Midbrain (tissue), 1 donor: ENCODE measurements around the gene NOXO1.
A peak's percentile ranks its signal among the peaks of the same experiment; 100 is the strongest.
"Not testable (repeated sequence)": the region's sequence is repeated elsewhere in the genome, so short reads cannot be mapped to it uniquely, and the experiment has no call there.

Experiments
- DNase-seq: peaks from one replicate; lab custom pipeline; 2025; lab: John Stamatoyannopoulos, UW

The NOXO1 gene

GRCh38 chr16:2011726-2012125 is 30.5 kb upstream of the NOXO1 start:
- DNase-seq, result not testable (repeated sequence)

GRCh38 chr16:2009791-2010510 is 28.7 kb upstream of the NOXO1 start, which contains the start of gene ZNF598:
Gene ZNF598 (minus strand): TSS chr16:2009821.
- peak; percentile 90 for DNase-seq

GRCh38 chr16:2009164-2009711 is 28.0 kb upstream of the NOXO1 start:
- DNase-seq, result no peak

- no peak for DNase-seq
These were observed 27.4 kb upstream of the NOXO1 start for GRCh38 chr16:2008631-2009163.

- no peak for DNase-seq
These were observed 26.8 kb upstream of the NOXO1 start for GRCh38 chr16:2008009-2008526.

GRCh38 chr16:2007081-2007836 is 26.0 kb upstream of the NOXO1 start:
- no peak for DNase-seq

- DNase-seq, result no peak
These were observed 25.0 kb upstream of the NOXO1 start for GRCh38 chr16:2006317-2006716.

GRCh38 chr16:2005646-2006045 is 24.4 kb upstream of the NOXO1 start:
- no peak for DNase-seq

GRCh38 chr16:2004795-2005517 is 23.7 kb upstream of the NOXO1 start:
- no peak for DNase-seq

GRCh38 chr16:2003827-2004641 is 22.8 kb upstream of the NOXO1 start:
- peak; percentile 70 for DNase-seq

GRCh38 chr16:2003231-2003826 is 22.1 kb upstream of the NOXO1 start:
- DNase-seq, result no peak

GRCh38 chr16:2002406-2003230 is 21.3 kb upstream of the NOXO1 start:
- no peak for DNase-seq

GRCh38 chr16:2001456-2002355 is 20.4 kb upstream of the NOXO1 start:
- no peak for DNase-seq

- no peak for DNase-seq
These were observed 19.8 kb upstream of the NOXO1 start for GRCh38 chr16:2001035-2001434.

GRCh38 chr16:1999866-2000514 is 18.7 kb upstream of the NOXO1 start:
- DNase-seq, result no peak

GRCh38 chr16:1998852-1999801 is 17.9 kb upstream of the NOXO1 start:
- DNase-seq, result no peak

GRCh38 chr16:1998360-1998835 is 17.1 kb upstream of the NOXO1 start:
- DNase-seq, result no peak
